Chondrocyte (in vitro differentiated cells): ENCODE results near the gene LMBR1L. TPM values are rescaled to one million over a fixed set of nuclear protein-coding genes. Genes with fewer than 3 reads are reported as not detected.
"Not testable (repeated sequence)": the region's sequence is repeated elsewhere in the genome, so short reads cannot be mapped to it uniquely, and the experiment has no call there.

ENCODE experiments used
- DNase-seq: peaks from one replicate; pipeline ENCODE4 v3.0.0; 2021; ENCODE audit warnings: mixed read lengths, low spot score
- H3K27ac Mint-ChIP-seq: one replicate; pipeline ENCODE4 v1.8.0; 2021; ENCODE audit warnings: mild to moderate bottlenecking, moderate library complexity, mixed read lengths; ENCODE audit not compliant: unreplicated experiment
- H3K27me3 Mint-ChIP-seq: 2 replicates; pipeline ENCODE4 v1.8.0; 2021; ENCODE audit warnings: low read depth, mixed read lengths
- H3K36me3 Mint-ChIP-seq: 2 replicates; pipeline ENCODE4 v1.8.0; 2021; ENCODE audit warnings: low read depth, mixed read lengths
- H3K4me1 Mint-ChIP-seq: 2 replicates; pipeline ENCODE4 v1.8.0; 2021; ENCODE audit warnings: low read depth, mild to moderate bottlenecking, mixed read lengths
- H3K4me3 Mint-ChIP-seq: one replicate; pipeline ENCODE4 v1.8.0; 2021; ENCODE audit warnings: mild to moderate bottlenecking, moderate library complexity, mixed read lengths; ENCODE audit not compliant: unreplicated experiment
- H3K9me3 Mint-ChIP-seq: 2 replicates; pipeline ENCODE4 v1.8.0; 2021; ENCODE audit warnings: low read depth, mixed read lengths
- CTCF ChIP-seq: fragments of 200-600 bp; sonication (generic); IDR thresholded peaks from 2 replicates; pipeline ENCODE4 v1.5.0; 2021; ENCODE audit warnings: antibody characterized with exemption, mild to moderate bottlenecking, moderate library complexity
- total RNA-seq: library from RNA; stranded (reverse); gene quantifications from 3 replicates; pipeline ENCODE4 v1.2.1, GENCODE V29; 2021

LMBR1L gene
- total RNA-seq, 1 donor from 2014 or later: 46.9 TPM

- no peaks in the 10 kb centered on the region for H3K27me3 Mint-ChIP-seq
- peaks cover 43% of the 10 kb centered on the region for H3K4me1 Mint-ChIP-seq
- no peaks in the 10 kb centered on the region for H3K9me3 Mint-ChIP-seq
- TF ChIP-seq CTCF: no peak
- DNase-seq: no peak
- peak overlapping the region; percentile 93 for H3K4me3 Mint-ChIP-seq
- peaks cover 36% of the 10 kb centered on the region for H3K36me3 Mint-ChIP-seq
- peak overlapping the region; percentile 99 for H3K27ac Mint-ChIP-seq
Observed at GRCh38 chr12:49129332-49130150, 18.9 kb upstream of the LMBR1L start.

GRCh38 chr12:49127971-49128370, 17.3 kb upstream of the LMBR1L start:
- peak overlapping the region; percentile 9 for H3K4me3 Mint-ChIP-seq

GRCh38 chr12:49126852-49127763, 16.5 kb upstream of the LMBR1L start:
- H3K36me3 Mint-ChIP-seq: peaks cover 36% of the 10 kb centered on the region
- H3K4me3 Mint-ChIP-seq: peak overlapping the region; percentile 9
- H3K9me3 Mint-ChIP-seq: no peaks in the 10 kb centered on the region
- no peaks in the 10 kb centered on the region for H3K27me3 Mint-ChIP-seq
- H3K4me1 Mint-ChIP-seq: peaks cover 27% of the 10 kb centered on the region
- no peak for DNase-seq
- H3K27ac Mint-ChIP-seq: peak overlapping the region; percentile 18
- TF ChIP-seq CTCF: no peak

More at GRCh38 chr12:49127971-49128370, 17.3 kb upstream of the LMBR1L start:
- H3K27me3 Mint-ChIP-seq, DNase-seq, H3K9me3 Mint-ChIP-seq: not testable (repeated sequence)
- Mint-ChIP-seq H3K27ac (peak overlapping the region; percentile 8), H3K4me1 (peaks cover 36% of the 10 kb centered on the region), H3K36me3 (peaks cover 36% of the 10 kb centered on the region)

GRCh38 chr12:49121047-49121696, 10.5 kb upstream of the LMBR1L start:
- no peak for DNase-seq
- Mint-ChIP-seq H3K4me1 (no peaks in the 10 kb centered on the region), H3K4me3 (no peak overlapping the region), H3K36me3 (no peaks in the 10 kb centered on the region), H3K27me3 (no peaks in the 10 kb centered on the region), H3K27ac (no peak overlapping the region), H3K9me3 (no peaks in the 10 kb centered on the region)
- peak; percentile 86 for TF ChIP-seq CTCF

- no peak for TF ChIP-seq CTCF
- no peaks in the 10 kb centered on the region for H3K36me3 Mint-ChIP-seq
- peak overlapping the region; percentile 97 for H3K4me3 Mint-ChIP-seq
- H3K4me1 Mint-ChIP-seq: peaks cover 26% of the 10 kb centered on the region
- no peaks in the 10 kb centered on the region for H3K9me3 Mint-ChIP-seq
- DNase-seq: no peak
- no peaks in the 10 kb centered on the region for H3K27me3 Mint-ChIP-seq
- peak overlapping the region; percentile 97 for H3K27ac Mint-ChIP-seq
Observed at GRCh38 chr12:49111206-49111605, 559 bp upstream of the LMBR1L start.
